ENCODE measurements around the gene SMOC1. TPM values are rescaled to one million over a fixed set of nuclear protein-coding genes. Genes with fewer than 3 reads are reported as not detected.

The SMOC1 gene
- total RNA-seq, 1 donor from 2014 or later: 0.38 TPM

- Mint-ChIP-seq H3K27ac (ENCODE audit: unreplicated experiment) (no peak overlapping the region), H3K4me3 (ENCODE audit: unreplicated experiment) (no peak overlapping the region), H3K4me1 (ENCODE audit: unreplicated experiment) (peaks cover 5% of the 10 kb centered on the region)
Measured at GRCh38 chr14:70013271-70013873, 134.2 kb downstream of the SMOC1 start.

GRCh38 chr14:70014406-70015095, 135.3 kb downstream of the SMOC1 start:
- Mint-ChIP-seq H3K27ac (ENCODE audit: unreplicated experiment) (no peak overlapping the region), H3K27me3 (ENCODE audit: unreplicated experiment) (peaks cover 5% of the 10 kb centered on the region), H3K36me3 (ENCODE audit: low read depth, unreplicated experiment) (peaks cover 7% of the 10 kb centered on the region), H3K9me3 (ENCODE audit: unreplicated experiment) (no peaks in the 10 kb centered on the region), H3K4me1 (ENCODE audit: unreplicated experiment) (peaks cover 3% of the 10 kb centered on the region), H3K4me3 (ENCODE audit: unreplicated experiment) (no peak overlapping the region)
- TF ChIP-seq CTCF (IDR thresholded peaks at IDR 0.05; ENCODE audit: unreplicated experiment): no peak
- DNase-seq (ENCODE audit: low spot score): no peak

More at GRCh38 chr14:70013271-70013873, 134.2 kb downstream of the SMOC1 start:
- peak; percentile 84 for TF ChIP-seq CTCF (IDR thresholded peaks at IDR 0.05; ENCODE audit: unreplicated experiment)
- Mint-ChIP-seq H3K36me3 (ENCODE audit: low read depth, unreplicated experiment) (peaks cover 7% of the 10 kb centered on the region), H3K27me3 (ENCODE audit: unreplicated experiment) (peaks cover 5% of the 10 kb centered on the region), H3K9me3 (ENCODE audit: unreplicated experiment) (no peaks in the 10 kb centered on the region)
- peak; percentile 77 for DNase-seq (ENCODE audit: low spot score)

- no peak for DNase-seq (ENCODE audit: low spot score)
- Mint-ChIP-seq H3K36me3 (ENCODE audit: low read depth, unreplicated experiment) (peaks cover 7% of the 10 kb centered on the region), H3K4me1 (ENCODE audit: unreplicated experiment) (peaks cover 3% of the 10 kb centered on the region), H3K4me3 (ENCODE audit: unreplicated experiment) (peak overlapping the region; percentile 35), H3K9me3 (ENCODE audit: unreplicated experiment) (no peaks in the 10 kb centered on the region), H3K27me3 (ENCODE audit: unreplicated experiment) (peaks cover 3% of the 10 kb centered on the region), H3K27ac (ENCODE audit: unreplicated experiment) (no peak overlapping the region)
- TF ChIP-seq CTCF (IDR thresholded peaks at IDR 0.05; ENCODE audit: unreplicated experiment): no peak
Measured at GRCh38 chr14:70018230-70018629, 139.0 kb downstream of the SMOC1 start.

GRCh38 chr14:70018713-70019211, 139.5 kb downstream of the SMOC1 start:
- Mint-ChIP-seq H3K27ac (ENCODE audit: unreplicated experiment) (no peak overlapping the region), H3K4me1 (ENCODE audit: unreplicated experiment) (peaks cover 3% of the 10 kb centered on the region)
- no peak for DNase-seq (ENCODE audit: low spot score)

More at GRCh38 chr14:70018713-70019211, 139.5 kb downstream of the SMOC1 start:
- peaks cover 7% of the 10 kb centered on the region for H3K36me3 Mint-ChIP-seq (ENCODE audit: low read depth, unreplicated experiment)
- peaks cover 3% of the 10 kb centered on the region for H3K27me3 Mint-ChIP-seq (ENCODE audit: unreplicated experiment)
- no peak overlapping the region for H3K4me3 Mint-ChIP-seq (ENCODE audit: unreplicated experiment)
- no peak for TF ChIP-seq CTCF (IDR thresholded peaks at IDR 0.05; ENCODE audit: unreplicated experiment)
- H3K9me3 Mint-ChIP-seq (ENCODE audit: unreplicated experiment): no peaks in the 10 kb centered on the region
